Fibroblast of mammary gland (primary cell): ENCODE results near the gene VARS2.

Experiments used
- DNase-seq: peaks from one replicate; pipeline ENCODE4 v3.0.0-alpha.2; 2010; ENCODE audit warnings: low read depth
- H3K4me3 ChIP-seq: 2 replicates; pipeline ENCODE4 v1.5.1; 2011; ENCODE audit warnings: low read depth, mild to moderate bottlenecking, low read length, moderate library complexity; ENCODE audit not compliant: control insufficient read depth
- TF ChIP-seq, protein P1 (sequence below): conservative IDR thresholded peaks from 2 replicates; pipeline ENCODE4 v1.5.1; 2011; ENCODE audit warnings: low read depth, low read length, inconsistent platforms; ENCODE audit not compliant: control insufficient read depth, insufficient read depth

Gene VARS2

GRCh38 chr6:30889921-30890645 is 24.0 kb upstream of the VARS2 start:
- H3K4me3 ChIP-seq = no peak overlapping the region
- TF ChIP-seq, protein P1, sequence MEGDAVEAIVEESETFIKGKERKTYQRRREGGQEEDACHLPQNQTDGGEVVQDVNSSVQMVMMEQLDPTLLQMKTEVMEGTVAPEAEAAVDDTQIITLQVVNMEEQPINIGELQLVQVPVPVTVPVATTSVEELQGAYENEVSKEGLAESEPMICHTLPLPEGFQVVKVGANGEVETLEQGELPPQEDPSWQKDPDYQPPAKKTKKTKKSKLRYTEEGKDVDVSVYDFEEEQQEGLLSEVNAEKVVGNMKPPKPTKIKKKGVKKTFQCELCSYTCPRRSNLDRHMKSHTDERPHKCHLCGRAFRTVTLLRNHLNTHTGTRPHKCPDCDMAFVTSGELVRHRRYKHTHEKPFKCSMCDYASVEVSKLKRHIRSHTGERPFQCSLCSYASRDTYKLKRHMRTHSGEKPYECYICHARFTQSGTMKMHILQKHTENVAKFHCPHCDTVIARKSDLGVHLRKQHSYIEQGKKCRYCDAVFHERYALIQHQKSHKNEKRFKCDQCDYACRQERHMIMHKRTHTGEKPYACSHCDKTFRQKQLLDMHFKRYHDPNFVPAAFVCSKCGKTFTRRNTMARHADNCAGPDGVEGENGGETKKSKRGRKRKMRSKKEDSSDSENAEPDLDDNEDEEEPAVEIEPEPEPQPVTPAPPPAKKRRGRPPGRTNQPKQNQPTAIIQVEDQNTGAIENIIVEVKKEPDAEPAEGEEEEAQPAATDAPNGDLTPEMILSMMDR = no peak
- no peak for DNase-seq

DNA sequence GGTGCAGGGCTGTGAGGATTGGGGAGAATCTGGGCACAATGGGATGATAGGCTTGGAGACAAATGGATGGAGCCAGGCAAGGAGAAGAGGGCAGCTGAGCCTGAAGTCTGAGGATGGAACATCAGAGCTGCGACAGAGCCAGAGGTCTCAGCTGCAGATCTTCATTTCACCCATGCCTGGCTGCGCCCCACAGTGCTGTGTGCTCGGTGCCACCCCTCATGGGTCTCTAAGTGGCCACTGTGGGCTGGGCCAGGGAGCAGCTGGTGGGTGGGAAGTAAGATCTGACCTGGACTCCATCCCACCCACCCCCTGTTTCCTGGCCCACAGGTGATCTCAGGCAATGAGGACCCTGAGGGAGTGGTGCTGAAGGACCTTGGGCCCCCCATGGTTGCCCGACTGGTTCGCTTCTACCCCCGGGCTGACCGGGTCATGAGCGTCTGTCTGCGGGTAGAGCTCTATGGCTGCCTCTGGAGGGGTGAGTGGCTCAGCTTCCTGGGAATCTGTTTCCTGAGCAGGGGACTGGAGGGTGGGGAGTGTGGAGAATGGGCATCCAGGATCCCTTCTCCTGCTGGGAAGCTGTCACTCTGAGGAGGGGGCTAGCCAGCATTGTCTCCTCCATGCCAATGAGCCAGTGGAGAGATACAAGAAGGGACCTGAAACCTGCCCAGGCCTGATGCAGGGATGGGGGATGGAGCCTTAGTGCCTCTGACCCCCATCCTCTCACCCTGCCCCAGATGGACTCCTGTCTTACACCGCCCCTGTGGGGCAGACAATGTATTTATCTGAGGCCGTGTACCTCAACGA is 23.2 kb upstream of the VARS2 start:
- DNase-seq = no peak
- no peak overlapping the region for H3K4me3 ChIP-seq
- TF ChIP-seq, protein P1 = no peak

DNA sequence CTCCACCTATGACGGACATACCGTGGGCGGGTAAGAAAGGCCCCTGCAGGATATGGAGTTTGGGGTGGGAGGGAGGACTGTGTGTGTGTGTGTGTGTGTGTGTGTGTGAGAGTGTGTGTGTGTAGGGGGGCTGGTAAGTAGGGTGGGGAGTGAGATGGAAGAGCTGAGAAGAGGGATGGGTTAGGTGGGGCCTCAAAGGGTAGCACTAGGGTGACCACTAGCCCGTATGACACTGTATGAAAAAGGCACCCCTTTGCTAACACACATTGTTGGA is 22.7 kb upstream of the VARS2 start:
- TF ChIP-seq, protein P1 = no peak
- no peak overlapping the region for H3K4me3 ChIP-seq
- no peak for DNase-seq

DNA sequence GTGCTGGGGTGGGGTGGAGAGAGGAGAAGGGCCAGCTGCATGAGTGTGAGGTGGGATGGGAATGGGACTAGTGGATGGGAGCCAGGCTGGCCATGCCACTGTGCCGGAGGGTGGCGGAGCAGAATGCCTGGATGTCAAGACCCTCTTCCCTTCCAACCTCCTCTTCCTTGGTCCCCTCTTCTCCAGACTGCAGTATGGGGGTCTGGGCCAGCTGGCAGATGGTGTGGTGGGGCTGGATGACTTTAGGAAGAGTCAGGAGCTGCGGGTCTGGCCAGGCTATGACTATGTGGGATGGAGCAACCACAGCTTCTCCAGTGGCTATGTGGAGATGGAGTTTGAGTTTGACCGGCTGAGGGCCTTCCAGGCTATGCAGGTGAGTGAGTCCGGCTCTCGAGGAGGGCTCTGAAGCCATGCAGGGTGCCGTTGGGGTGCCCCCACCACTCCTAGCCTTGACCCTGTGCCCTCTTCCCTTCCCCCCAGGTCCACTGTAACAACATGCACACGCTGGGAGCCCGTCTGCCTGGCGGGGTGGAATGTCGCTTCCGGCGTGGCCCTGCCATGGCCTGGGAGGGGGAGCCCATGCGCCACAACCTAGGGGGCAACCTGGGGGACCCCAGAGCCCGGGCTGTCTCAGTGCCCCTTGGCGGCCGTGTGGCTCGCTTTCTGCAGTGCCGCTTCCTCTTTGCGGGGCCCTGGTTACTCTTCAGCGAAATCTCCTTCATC is 22.1 kb upstream of the VARS2 start:
- no peak overlapping the region for H3K4me3 ChIP-seq
- TF ChIP-seq, protein P1 = no peak
- DNase-seq = no peak

GRCh38 chr6:30893001-30893591 is 20.9 kb upstream of the VARS2 start:
- DNase-seq = no peak
- TF ChIP-seq, protein P1 = no peak
- no peak overlapping the region for H3K4me3 ChIP-seq

- TF ChIP-seq, protein P1 = no peak
- no peak for DNase-seq
- H3K4me3 ChIP-seq = no peak overlapping the region
These were observed 20.4 kb upstream of the VARS2 start for GRCh38 chr6:30893666-30894065.
